Activated CD4-positive, alpha-beta T cell treated with anti-CD3 and anti-CD28 coated beads, Interleukin-2, amount 50 U/mL, for 24 hours (primary cell): ENCODE measurements around the gene CXCL9.
"Not testable (repeated sequence)": the region's sequence is repeated elsewhere in the genome, so short reads cannot be mapped to it uniquely, and the experiment has no call there.

Experiments
- DNase-seq, 2 donors: peaks; one replicate each; pipeline ENCODE4 v3.0.0-alpha.2; 2020; ENCODE audit warnings: low read depth in 1 of 2, low spot score in 1 of 2

The CXCL9 gene

DNA sequence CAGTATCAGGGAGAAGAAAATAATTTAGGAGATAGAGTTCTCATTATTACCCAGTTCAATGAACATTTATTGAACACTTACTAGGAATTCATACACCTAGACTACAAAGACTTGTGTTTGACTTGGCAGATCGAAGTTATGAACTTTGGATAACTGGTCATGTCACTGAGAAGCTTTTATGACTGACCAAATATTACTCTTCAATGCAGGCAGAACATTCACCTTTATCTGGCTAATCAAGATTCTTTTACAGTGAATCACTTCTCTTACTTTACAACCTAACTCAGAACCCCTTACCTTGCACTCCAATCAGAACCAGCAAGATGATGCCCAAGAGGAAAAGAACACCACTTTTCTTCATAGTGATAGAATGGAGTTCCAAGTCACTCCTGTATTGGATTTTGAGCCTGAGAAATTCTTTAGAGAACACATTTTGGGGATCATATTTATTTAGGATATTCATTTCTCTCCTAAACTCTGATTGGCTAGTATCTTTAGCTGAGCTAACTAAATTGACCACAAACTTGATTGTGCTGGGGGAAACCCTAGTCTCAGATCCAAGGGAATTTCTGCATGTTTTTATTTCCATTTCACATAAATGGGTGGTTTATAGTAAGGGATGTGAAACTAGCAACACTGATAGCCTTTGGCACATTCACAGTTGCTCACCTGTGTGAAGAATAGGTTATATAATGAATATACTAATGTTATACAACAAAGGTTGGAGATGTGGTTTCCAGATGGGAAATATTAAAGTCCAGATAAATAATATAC lies at the start of gene CXCL9:
Gene CXCL9, minus strand, starts transcription at position 421 of the 774 bp plus-strand sequence. Its CDS starts 60 bp downstream, at position 361.
- DNase-seq, result no peak

DNA sequence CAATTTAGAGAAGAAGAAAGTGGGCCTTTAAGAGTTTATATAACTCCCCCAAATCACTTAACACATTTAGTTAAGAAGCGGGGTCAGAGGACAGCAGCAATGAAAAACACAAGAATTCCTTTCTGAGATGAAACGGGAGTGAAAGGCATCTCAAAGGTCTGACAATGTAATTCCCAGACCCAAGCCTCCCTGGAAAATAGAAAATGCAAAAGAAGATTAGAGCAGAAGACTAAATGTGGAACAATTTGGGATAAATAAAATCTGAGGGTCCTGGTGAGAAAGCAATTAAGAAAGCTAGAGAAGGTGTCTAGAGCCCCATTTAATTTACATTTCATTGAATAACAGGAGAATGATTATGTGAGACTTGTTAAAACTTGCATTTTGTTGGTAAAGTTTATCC lies 48.1 kb upstream of the CXCL9 start:
- DNase-seq, result no peak

DNA sequence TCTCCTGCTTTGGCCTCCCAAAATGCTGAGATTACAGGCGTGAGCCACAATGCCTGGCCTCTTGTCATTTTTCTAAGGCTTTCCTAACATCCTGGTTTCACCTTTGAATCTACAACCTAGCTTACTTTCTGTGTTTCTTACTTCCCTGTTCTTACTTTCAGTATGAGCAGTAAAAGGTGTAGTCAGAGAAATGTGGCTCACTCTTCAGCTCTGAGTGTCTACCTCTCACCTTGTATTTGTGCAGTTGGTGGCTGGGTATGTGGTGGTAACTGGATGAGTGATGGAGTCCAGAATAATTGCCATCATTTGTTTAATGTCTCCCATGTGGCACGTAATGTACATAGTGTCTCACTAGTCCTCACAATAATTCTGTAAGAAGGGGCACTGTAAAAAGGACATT lies 47.7 kb upstream of the CXCL9 start:
- DNase-seq, result no peak

GRCh38 chr4:76053730-76054129 lies 46.4 kb upstream of the CXCL9 start:
- no peak for DNase-seq

GRCh38 chr4:76050560-76051050 lies 43.3 kb upstream of the CXCL9 start:
- not testable (repeated sequence) for DNase-seq

- DNase-seq, result not testable (repeated sequence)
Observed at GRCh38 chr4:76049860-76050416, 42.6 kb upstream of the CXCL9 start.

DNA sequence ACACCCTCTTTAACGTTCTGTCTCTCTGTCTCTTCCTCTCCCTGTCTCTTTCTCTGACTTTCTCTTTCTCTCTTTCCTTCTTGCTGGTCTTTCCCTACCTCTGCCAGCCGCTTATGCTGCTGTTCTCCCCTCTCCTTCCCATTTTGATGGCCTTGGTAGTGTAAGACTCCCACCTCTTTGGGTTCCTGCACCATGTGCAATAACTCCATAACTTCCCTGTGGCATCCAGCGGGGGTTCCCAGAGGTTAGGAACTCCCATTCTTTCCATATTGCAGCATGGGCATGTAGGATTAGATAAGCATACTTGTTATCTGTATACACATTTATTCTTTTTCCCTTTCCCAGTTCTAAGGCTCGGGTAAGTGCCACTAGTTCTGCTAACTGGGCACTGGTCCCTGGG lies 37.4 kb upstream of the CXCL9 start:
- DNase-seq, result not testable (repeated sequence)

DNA sequence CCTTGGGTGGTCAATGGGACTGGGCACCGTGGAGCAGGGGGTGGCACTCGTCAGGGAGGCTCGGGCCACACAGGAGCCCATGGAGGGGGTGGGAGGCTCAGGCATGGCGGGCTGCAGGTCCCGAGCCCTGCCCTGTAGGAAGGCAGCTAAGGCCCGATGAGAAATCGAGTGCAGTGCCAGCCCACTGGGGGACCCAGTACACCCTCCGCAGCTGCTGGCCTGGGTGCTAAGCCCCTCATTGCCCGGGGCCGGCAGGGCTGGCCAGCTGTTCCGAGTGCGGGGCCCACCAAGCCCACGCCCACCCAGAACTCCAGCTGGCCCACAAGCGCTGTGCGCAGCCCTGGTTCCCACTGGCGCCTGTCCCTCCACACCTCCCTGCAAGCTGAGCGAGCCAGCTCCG lies 36.0 kb upstream of the CXCL9 start:
- DNase-seq, result not testable (repeated sequence)

- DNase-seq, result not testable (repeated sequence)
Observed at GRCh38 chr4:76042241-76042998, 35.1 kb upstream of the CXCL9 start.

- no peak for DNase-seq
Observed at GRCh38 chr4:76036855-76037254, 29.5 kb upstream of the CXCL9 start.

DNA sequence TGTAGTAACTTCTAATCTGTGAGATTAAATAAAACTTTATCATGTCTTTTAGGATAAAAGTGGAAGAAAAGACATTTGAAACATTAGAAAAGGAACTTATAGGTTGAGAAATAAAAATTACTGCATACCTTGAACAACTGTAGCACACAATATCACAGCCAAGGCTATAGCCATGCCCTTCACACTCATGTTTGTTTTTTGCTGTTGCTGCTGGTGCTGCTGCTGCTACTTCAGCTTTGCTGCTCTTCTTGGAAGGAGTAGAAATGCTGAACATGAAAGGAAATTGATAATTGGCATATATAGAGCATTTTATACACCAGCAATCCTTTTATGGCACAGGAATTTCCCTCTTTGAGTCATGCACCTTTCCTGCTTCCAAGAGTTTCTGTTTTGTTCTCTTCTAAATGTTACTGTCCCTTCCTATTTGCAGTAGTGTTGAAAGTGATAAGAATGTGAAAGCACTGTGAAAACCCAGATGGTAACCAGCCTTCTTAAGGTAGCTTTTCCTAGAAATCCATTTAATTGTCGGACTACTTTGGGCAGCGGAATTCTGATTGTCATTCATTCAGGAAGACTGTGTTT lies 28.6 kb upstream of the CXCL9 start, which contains the start of gene CXCL11:
Gene CXCL11, minus strand, starts transcription at position 272 of the 582 bp plus-strand sequence. Its CDS starts 83 bp downstream, at position 189.
- no peak for DNase-seq

GRCh38 chr4:76035141-76035540 lies 27.8 kb upstream of the CXCL9 start:
- no peak for DNase-seq

- no peak for DNase-seq
Observed at GRCh38 chr4:76029300-76029699, 22.0 kb upstream of the CXCL9 start.

DNA sequence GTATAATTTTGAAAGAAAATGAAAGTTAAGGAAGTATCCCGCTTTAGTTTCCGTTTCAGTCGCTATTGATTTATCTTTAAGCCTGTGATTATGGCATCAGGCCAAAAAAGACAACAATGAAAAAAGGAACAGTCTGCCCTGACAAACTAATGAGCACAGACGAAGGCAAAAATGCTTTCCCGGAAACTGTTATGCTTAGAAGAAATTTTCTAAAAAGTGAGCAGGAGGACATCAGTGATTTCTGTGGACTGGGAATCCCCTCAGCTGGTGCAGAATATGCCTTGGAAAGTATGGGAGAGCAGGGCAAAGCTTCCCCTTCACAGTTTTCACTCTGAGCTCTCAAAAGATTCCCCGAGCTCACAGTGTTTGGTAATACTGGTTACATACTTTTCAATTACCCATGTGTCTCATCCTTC lies 21.0 kb upstream of the CXCL9 start:
- DNase-seq, result no peak

DNA sequence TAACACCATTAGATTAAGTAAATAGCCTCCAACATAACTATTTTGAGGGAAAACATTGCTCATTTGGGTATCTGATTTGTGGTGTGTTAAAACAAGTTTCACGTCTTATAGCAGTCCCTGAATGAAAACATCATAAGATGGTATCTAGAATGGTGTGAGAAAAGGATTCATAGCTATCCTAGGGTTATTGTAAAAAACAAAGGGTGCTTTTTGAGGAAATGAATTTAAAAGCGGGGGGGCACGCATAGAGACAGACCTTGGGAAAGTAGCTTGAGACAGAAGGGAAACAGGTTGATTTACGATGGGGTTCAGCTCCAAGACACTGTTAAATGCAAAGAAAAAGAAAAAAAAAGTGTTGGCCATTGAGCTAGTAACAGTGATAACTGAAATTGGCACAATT lies 16.8 kb upstream of the CXCL9 start:
- no peak for DNase-seq

DNA sequence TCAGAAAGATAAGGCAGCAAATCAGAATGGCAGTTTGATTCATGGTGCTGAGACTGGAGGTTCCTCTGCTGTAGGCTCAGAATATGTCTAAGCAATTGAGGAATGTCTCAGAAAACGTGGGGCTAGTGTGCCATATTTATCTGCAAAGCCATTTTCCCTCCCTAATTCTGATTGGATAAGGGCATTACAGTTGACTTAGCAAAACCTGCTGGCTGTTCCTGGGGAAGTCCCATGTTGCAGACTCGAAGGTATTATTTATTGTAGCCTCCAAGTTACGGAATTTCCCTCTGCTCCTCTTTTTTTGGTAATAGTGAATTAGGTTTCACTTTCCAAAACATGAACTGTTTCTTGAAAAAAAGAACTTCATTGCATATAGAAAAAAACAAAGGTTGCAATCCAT lies 16.1 kb upstream of the CXCL9 start, which contains the start of gene CXCL10:
Gene CXCL10, minus strand, starts transcription at position 109 of the 400 bp plus-strand sequence. Its CDS starts 66 bp downstream, at position 43.
- peak in 1 of 2 donors; percentile 9 for DNase-seq

GRCh38 chr4:76022677-76023076 lies 15.4 kb upstream of the CXCL9 start:
- DNase-seq, result no peak

DNA sequence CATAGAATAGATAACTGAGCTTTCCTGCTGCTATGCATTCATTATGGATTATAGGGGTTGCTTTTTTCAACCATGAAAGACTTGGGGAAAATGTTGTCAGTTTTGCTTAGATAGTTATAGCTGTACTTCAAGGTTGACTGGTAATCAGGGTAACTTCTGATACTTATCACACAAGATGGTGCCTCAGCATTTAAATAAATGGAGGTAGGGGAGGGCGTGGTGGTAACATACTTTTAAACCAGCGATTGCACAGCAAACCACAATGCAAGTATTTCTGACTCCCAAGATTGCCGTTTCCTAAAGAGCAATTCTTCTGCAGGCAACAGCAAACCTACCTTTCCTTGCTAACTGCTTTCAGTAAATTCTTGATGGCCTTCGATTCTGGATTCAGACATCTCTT lies 14.7 kb upstream of the CXCL9 start:
- no peak for DNase-seq

- DNase-seq, result no peak
Observed at GRCh38 chr4:76017056-76017686, 9.9 kb upstream of the CXCL9 start.

DNA sequence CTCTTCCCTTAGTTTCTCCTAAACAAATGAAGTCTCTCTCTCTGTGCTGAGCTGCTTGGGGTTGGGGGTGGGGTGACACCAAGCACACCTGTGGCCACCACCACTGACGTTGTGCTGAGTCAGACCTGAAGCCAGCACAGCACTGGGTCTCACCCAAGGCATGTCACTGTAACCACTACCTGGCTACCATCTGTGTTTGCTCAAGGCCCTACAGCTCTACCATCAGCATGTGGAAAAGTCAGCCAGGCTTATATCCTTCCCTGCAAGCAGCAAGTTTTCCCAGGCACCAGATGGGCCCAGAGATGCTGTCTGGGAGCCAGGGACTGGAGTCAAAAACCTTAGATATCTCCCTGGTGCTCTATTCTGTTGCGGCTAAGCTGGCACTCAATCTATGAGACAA lies 9.1 kb upstream of the CXCL9 start:
- no peak for DNase-seq

GRCh38 chr4:76013540-76013939 lies 6.2 kb upstream of the CXCL9 start:
- DNase-seq, result no peak
